Measurements from ENCODE around the gene ZNF14. TPM values are rescaled to one million over a fixed set of nuclear protein-coding genes. Genes with fewer than 3 reads are reported as not detected.

The ZNF14 gene
- total and polyA plus RNA-seq, 9 of the 15 experiments (the other 6 are each of a cell fraction or from before 2014, with no cell fraction given): 1.9 to 7.0 (median 4.0) TPM

DNA sequence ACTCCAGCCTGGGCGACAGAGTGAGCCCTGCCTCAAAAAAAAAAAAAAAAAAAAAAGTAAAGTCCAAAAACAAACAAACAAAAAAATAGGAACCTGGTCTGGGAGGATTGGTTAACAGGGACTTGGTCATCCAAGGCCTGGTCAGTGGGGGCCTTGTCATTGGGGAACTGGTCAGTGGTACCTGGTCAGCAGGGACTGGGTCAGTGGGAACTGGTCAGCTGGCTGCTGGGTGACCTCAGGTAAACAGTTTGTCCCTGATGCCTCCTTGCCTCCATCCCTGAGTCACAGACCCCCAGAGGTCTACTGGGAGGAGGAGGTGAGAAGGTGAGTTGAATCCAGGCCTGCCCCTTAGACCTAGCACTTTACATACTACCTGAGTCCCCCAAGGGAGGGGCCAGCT, 5.7 kb upstream of the ZNF14 start:
- peaks cover under 1% of the 10 kb centered on the region for H3K9me1 ChIP-seq (ENCODE audit: control insufficient read depth, insufficient read depth, low read length)
- ChIA-PET CTCF (ENCODE audit: low intra/inter-chr PET ratio) (no interaction called here), POLR2A (interaction anchor here (0.6 to 1.1 kb wide), 2 partner anchors 9 to 38 kb away, joined by 3 to 5 read pairs; no protein-coding TSS in a partner anchor)
- no peak overlapping the region for H3K4me2 ChIP-seq (ENCODE audit: insufficient read depth, low read length)
- no peak overlapping the region for H3K4me3 ChIP-seq
- H3K27ac ChIP-seq (ENCODE audit: extremely low read depth, low read depth, low read length): no peak overlapping the region
- no peak overlapping the region for H2AFZ ChIP-seq (ENCODE audit: low read depth, low read length)
- H3K27me3 ChIP-seq (ENCODE audit: control insufficient read depth in 2 of 2, insufficient read depth in 2 of 2, low read length in 2 of 2): peaks cover 10 to 36% of the 10 kb centered on the region in 2 experiments; a peak in 3 of 5 replicates
- in situ Hi-C loops (cut with MboI) (no loop called here), intact Hi-C loops (cut with micrococcal nuclease) (loop anchor here (10.0 kb wide), 1 partner anchor 74 kb away; the partner anchor contains the start of genes ATP13A1 and ZNF101)
- no peaks in the 10 kb centered on the region for H3K9me3 ChIP-seq (replicated peaks; ENCODE audit: control insufficient read depth, insufficient read depth, low read depth, low read length)
- DNase-seq (ENCODE audit: extremely low read depth in 1 of 4, low spot score in 3 of 4) (no peak), FAIRE-seq (no peak), ATAC-seq (no peak)
- no peaks in the 10 kb centered on the region for H3K79me2 ChIP-seq (ENCODE audit: control insufficient read depth, insufficient read depth, low read length)
- WGBS (ENCODE audit: insufficient coverage, low coverage, missing lambda C conversion rate): no CpG with 5 or more reads among the region's 1 CpG
- TF ChIP-seq ZNF436 (CRISPR knock-in tag; IDR thresholded peaks at IDR 0.05): no peak
- TF ChIP-seq POLR2G (IDR thresholded peaks at IDR 0.05; ENCODE audit: low read depth, low read length): no peak
- TF ChIP-seq, protein P1, sequence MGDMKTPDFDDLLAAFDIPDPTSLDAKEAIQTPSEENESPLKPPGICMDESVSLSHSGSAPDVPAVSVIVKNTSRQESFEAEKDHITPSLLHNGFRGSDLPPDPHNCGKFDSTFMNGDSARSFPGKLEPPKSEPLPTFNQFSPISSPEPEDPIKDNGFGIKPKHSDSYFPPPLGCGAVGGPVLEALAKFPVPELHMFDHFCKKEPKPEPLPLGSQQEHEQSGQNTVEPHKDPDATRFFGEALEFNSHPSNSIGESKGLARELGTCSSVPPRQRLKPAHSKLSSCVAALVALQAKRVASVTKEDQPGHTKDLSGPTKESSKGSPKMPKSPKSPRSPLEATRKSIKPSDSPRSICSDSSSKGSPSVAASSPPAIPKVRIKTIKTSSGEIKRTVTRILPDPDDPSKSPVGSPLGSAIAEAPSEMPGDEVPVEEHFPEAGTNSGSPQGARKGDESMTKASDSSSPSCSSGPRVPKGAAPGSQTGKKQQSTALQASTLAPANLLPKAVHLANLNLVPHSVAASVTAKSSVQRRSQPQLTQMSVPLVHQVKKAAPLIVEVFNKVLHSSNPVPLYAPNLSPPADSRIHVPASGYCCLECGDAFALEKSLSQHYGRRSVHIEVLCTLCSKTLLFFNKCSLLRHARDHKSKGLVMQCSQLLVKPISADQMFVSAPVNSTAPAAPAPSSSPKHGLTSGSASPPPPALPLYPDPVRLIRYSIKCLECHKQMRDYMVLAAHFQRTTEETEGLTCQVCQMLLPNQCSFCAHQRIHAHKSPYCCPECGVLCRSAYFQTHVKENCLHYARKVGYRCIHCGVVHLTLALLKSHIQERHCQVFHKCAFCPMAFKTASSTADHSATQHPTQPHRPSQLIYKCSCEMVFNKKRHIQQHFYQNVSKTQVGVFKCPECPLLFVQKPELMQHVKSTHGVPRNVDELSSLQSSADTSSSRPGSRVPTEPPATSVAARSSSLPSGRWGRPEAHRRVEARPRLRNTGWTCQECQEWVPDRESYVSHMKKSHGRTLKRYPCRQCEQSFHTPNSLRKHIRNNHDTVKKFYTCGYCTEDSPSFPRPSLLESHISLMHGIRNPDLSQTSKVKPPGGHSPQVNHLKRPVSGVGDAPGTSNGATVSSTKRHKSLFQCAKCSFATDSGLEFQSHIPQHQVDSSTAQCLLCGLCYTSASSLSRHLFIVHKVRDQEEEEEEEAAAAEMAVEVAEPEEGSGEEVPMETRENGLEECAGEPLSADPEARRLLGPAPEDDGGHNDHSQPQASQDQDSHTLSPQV (IDR thresholded peaks at IDR 0.05): no peak
- TF ChIP-seq, protein P2, sequence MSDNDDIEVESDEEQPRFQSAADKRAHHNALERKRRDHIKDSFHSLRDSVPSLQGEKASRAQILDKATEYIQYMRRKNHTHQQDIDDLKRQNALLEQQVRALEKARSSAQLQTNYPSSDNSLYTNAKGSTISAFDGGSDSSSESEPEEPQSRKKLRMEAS (CRISPR knock-in tag; IDR thresholded peaks at IDR 0.05): no peak
- no peak for TF ChIP-seq KDM1A (IDR thresholded peaks at IDR 0.05)
- no peak for TF ChIP-seq DIDO1 (tag; IDR thresholded peaks at IDR 0.05; ENCODE audit: low read depth)
- no peak for TF ChIP-seq ZNF124 (CRISPR knock-in tag; IDR thresholded peaks at IDR 0.05)
- TF ChIP-seq RBM22 (IDR thresholded peaks at IDR 0.05; ENCODE audit: low read depth, low read length, poor library complexity, severe bottlenecking): no peak
- no peak for TF ChIP-seq SMARCB1 (IDR thresholded peaks at IDR 0.05; ENCODE audit: insufficient read length, low read depth)
- TF ChIP-seq PHB (CRISPR knock-in tag; IDR thresholded peaks at IDR 0.05): no peak
- no peak for TF ChIP-seq SMAD2 (IDR thresholded peaks at IDR 0.05; ENCODE audit: low read depth, low read length)
- H4K20me1 ChIP-seq (replicated peaks; ENCODE audit: control insufficient read depth, insufficient read depth, low read length): no peaks in the 10 kb centered on the region
- H3K9ac ChIP-seq (ENCODE audit: insufficient read depth in 1 of 2, low read depth in 2 of 2, low read length in 2 of 2): no peak overlapping the region
- no TSS peak for BruUV-seq (replicated peaks)
- no peaks in the 10 kb centered on the region for H3K36me3 ChIP-seq (ENCODE audit: control insufficient read depth, insufficient read depth, low read length)
- H3K4me1 ChIP-seq (replicated peaks in 1 of 2; ENCODE audit: control insufficient read depth in 2 of 2, insufficient read depth in 2 of 2, low read length in 2 of 2): peaks cover 0 to 6% of the 10 kb centered on the region in 2 experiments; a peak in 3 of 5 replicates

All from K562 (cell line).